Measurements from ENCODE around the gene SLC25A1. TPM values are rescaled to one million over a fixed set of nuclear protein-coding genes. Genes with fewer than 3 reads are reported as not detected.

Gene SLC25A1
- polyA plus RNA-seq, 4 donors = 75.2 to 91.3 (median 84.2) TPM

GRCh38 chr22:19182472-19183157, 4.1 kb upstream of the SLC25A1 start:
- DNase-seq (ENCODE audit: low read depth in 4 of 4, low spot score in 2 of 4) = no peak

- DNase-seq (ENCODE audit: low read depth in 4 of 4, low spot score in 2 of 4) = no peak
These were observed 3.4 kb upstream of the SLC25A1 start for GRCh38 chr22:19181786-19182471.

GRCh38 chr22:19180740-19181410, 2.3 kb upstream of the SLC25A1 start:
- DNase-seq (ENCODE audit: low read depth in 4 of 4, low spot score in 2 of 4) = no peak

GRCh38 chr22:19180234-19180633, 1.7 kb upstream of the SLC25A1 start:
- no peak for DNase-seq (ENCODE audit: low read depth in 4 of 4, low spot score in 2 of 4)

- DNase-seq (ENCODE audit: low read depth in 4 of 4, low spot score in 2 of 4) = peak in 2 of 4 donors; percentile 46 to 69
These were observed 1.0 kb upstream of the SLC25A1 start for GRCh38 chr22:19179497-19180048.

GRCh38 chr22:19178065-19178656, 375 bp downstream of the SLC25A1 start:
- peak in 2 of 4 donors; percentile 19 to 34 for DNase-seq (ENCODE audit: low read depth in 4 of 4, low spot score in 2 of 4)

GRCh38 chr22:19177164-19178064, 1.1 kb downstream of the SLC25A1 start:
- DNase-seq (ENCODE audit: low read depth in 4 of 4, low spot score in 2 of 4) = no peak

GRCh38 chr22:19176732-19177131, 1.8 kb downstream of the SLC25A1 start:
- DNase-seq (ENCODE audit: low read depth in 4 of 4, low spot score in 2 of 4) = no peak

- no peak for DNase-seq (ENCODE audit: low read depth in 4 of 4, low spot score in 2 of 4)
These were observed 2.3 kb downstream of the SLC25A1 start for GRCh38 chr22:19176175-19176643.

- no peak for DNase-seq (ENCODE audit: low read depth in 4 of 4, low spot score in 2 of 4)
These were observed 2.8 kb downstream of the SLC25A1 start for GRCh38 chr22:19175602-19176174.

GRCh38 chr22:19175026-19175601, 3.4 kb downstream of the SLC25A1 start:
- DNase-seq (ENCODE audit: low read depth in 4 of 4, low spot score in 2 of 4) = no peak

- no peak for DNase-seq (ENCODE audit: low read depth in 4 of 4, low spot score in 2 of 4)
These were observed 4.2 kb downstream of the SLC25A1 start for GRCh38 chr22:19174106-19175025.

GRCh38 chr22:19173047-19174035, 5.2 kb downstream of the SLC25A1 start:
- no peak for DNase-seq (ENCODE audit: low read depth in 4 of 4, low spot score in 2 of 4)

- no peak for DNase-seq (ENCODE audit: low read depth in 4 of 4, low spot score in 2 of 4)
These were observed 6.1 kb downstream of the SLC25A1 start for GRCh38 chr22:19172213-19173046.

GRCh38 chr22:19169947-19170318, 8.6 kb downstream of the SLC25A1 start:
- DNase-seq (ENCODE audit: low read depth in 4 of 4, low spot score in 2 of 4) = no peak

Data from left renal cortex interstitium (tissue), 4 donors.